ENCODE data around the gene TBC1D21.
A peak's percentile ranks its signal among the peaks of the same experiment; 100 is the strongest.

The TBC1D21 gene

GRCh38 chr15:73889053-73889761 lies 15.8 kb downstream of the TBC1D21 start:
- no peak for DNase-seq (ENCODE audit: low read depth)

- DNase-seq (ENCODE audit: low read depth), result no peak
Measured at GRCh38 chr15:73889762-73890124, 16.4 kb downstream of the TBC1D21 start.

- DNase-seq (ENCODE audit: low read depth), result no peak
Measured at GRCh38 chr15:73891328-73892315, 18.3 kb downstream of the TBC1D21 start.

DNA sequence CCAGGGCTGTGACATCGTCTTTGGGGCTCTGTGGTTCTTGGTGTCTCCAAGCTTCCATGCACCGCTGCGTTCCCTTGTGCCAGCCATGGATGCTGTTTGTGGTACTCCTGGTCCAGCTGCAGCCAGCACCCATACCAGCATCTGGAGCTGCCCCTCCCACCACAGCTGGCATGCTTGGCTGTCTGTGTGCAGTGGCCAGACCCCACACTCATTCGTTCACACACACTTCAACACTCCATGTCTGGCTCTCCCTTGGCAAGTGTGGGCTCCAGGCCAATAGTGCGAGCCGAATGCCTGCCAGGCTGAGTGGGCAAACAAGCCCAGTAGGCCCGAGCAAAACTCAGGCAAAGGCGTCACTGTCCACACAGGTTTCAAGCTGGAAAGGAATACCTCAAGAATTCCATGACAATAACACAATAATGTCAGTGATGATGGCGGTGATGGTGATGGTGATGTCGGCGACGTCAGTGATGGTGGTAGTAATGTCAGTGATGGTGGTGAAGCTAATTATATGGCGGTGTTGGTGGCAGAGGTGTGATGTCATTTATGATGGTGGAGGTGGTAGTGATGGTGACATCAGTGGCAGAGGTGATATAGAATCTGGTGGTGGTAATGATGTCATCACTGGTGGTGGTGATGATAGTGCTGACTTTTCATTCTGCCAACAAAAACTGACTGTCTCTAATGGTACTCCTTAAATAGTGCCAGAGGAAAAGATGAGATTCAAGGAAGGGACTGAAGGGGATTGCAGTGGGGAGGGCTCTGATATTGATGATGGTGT lies 19.3 kb downstream of the TBC1D21 start:
- no peak for DNase-seq (ENCODE audit: low read depth)

DNA sequence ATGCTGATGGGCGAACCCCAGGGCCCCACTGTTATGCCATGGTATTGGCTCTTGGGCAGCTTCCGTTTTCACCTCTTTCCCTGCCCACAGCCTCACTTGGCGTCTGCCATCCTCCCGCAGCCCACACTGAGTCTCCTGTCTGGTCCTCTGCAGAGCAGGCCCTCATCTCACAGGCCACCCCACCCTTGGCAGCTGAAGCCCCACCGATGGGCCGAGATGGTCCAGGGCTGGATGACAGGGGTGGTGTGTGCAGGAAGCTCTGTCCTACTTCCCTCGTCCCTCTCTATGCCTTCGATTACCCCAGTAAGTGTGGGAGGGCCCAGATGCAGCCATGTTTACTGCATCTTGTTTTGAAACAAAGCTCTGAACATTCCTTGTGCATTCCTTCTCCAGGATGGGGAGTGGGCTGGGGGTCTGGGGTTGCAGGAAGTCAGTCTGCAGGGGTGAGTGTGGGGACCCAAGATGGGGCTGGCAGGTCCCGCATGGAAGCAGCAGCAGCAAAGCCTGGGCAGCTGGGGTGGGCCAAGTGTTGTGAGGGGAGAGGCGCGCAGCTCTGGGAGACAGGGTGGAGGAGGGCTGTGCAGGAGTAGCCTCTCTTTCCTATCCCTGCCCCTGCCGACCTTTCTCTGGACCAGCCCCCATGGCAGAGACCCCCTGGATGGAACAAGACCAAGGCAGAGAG lies 20.9 kb downstream of the TBC1D21 start:
- no peak for DNase-seq (ENCODE audit: low read depth)

GRCh38 chr15:73897441-73898261 lies 24.3 kb downstream of the TBC1D21 start:
- peak; percentile 13 for DNase-seq (ENCODE audit: low read depth)

- no peak for DNase-seq (ENCODE audit: low read depth)
Measured at GRCh38 chr15:73899197-73900094, 26.1 kb downstream of the TBC1D21 start.

DNA sequence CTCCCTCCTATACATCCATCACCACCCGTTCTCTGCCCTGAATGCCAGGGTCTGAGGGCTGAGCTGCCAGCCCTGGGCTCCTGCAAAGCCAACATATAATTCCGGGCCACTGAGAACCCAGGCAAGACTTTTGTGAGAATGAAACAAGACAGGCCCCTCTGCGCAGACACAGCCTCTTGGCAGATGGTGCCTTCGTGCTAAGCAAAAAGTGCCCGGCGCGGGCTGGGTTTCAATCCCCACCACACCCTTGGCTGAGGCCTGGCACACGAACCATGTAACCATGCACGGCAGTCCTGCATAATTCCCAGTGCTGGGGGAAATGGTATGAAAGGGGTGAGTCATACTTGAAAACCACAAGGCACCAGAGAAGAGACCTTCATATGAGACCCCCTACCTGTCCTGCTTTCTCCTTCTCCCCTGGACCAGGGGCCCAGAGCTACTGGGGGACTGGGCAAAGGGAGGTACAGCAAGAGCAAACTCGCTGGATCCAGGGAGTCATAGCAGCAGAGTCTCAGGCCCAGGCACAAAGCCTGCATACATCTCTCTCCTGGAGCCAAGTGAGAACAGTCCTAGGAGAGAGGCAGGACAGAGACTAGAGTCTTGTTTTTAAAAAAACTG lies 26.8 kb downstream of the TBC1D21 start:
- DNase-seq (ENCODE audit: low read depth), result no peak

GRCh38 chr15:73901126-73901810 lies 27.9 kb downstream of the TBC1D21 start:
- DNase-seq (ENCODE audit: low read depth), result no peak

GRCh38 chr15:73902121-73903020 lies 29.0 kb downstream of the TBC1D21 start:
- DNase-seq (ENCODE audit: low read depth), result no peak

DNA sequence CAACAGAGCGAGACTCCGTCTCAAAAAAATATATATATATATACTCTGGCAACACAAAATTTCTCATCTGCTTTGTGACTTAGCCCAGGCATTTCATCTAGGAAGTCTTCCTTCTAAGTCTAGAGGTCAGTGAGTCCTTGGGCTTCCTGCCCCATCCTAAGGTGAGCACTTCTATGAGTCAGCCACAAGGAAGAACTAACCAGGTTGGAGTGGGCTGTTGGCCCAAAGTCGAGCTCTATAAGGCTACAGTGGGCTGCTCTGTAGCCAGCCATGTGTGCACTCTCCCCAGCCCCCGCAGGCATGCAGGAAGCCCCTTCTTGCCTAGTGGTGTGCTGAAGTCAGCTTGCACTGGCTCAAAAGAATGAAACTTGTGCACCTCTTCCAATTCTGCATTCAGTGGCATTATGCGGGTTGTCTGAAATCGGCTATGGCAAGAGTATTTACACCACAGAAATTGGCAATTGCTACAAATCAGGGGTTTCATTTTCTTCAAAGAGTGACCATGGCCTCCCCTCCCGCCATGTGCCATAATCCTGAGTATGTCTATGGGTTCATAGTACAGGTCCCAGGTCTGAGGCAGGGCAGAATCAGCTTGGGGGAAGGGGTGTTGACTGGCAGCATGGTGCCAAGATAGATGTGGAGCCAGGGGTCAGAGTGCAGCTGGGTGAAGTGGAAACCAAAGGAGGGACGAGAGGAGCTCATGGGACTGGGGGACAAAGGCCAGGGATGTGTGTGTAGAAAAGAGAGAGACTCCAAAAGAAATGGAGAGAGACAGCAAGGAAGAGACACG lies 30.9 kb downstream of the TBC1D21 start:
- DNase-seq (ENCODE audit: low read depth), result no peak

GRCh38 chr15:73905225-73905827 lies 32.0 kb downstream of the TBC1D21 start:
- DNase-seq (ENCODE audit: low read depth), result no peak

DNA sequence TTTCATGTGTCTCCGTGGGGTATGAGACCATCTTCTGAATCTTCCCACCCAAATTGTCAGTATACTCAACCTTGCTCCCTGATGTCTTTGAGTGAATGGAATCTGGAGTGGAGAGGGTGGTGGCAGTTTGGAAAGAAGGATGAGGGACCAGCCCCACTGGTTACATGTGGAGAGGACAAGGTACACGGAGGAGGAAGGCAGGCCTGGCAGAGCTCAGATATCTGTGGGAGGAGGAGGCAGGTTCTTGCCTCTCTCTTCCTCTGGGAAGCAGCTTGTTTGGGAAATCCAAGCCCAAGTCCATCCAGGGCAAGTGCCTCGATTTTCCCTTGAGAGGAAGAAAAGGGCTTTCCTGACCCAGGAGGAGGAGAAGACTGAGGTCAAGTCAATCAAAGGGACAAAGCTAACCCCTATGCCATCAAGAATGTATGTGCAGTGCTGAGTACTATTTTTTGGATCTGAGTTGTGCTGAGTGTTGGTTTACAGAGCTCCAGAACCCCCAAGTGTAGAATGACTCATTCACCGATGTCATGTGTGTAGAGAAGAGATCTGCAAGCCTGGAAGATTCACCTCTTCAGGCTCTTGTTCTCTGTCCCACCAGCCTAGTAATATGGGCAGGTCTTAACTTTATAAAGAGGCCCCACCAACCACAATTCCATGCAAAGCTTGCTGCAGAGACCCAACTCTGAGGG lies 33.1 kb downstream of the TBC1D21 start:
- no peak for DNase-seq (ENCODE audit: low read depth)

DNA sequence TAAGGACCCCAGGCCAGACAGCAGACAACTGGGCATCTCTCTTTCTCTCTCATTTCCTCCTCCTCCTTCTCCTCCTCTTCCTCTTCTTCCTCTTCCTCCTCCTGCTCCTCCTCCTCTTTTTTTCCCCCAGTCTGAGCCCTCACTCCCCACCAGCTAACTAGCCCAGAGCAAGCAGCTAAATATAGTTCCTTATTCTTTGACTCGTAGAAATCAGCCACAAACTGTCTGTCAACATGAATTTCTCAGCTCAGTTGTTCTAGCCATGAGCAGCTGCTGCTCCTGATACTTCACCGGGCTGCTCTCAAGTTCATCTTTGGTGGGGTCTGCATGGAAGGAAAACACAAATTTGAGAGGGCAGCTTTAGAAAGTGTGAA lies 33.7 kb downstream of the TBC1D21 start:
- no peak for DNase-seq (ENCODE audit: low read depth)

- peak; percentile 33 for DNase-seq (ENCODE audit: low read depth)
Measured at GRCh38 chr15:73908030-73908821, 34.9 kb downstream of the TBC1D21 start.
